ENCODE data around the gene CFAP161.

CFAP161 gene

DNA sequence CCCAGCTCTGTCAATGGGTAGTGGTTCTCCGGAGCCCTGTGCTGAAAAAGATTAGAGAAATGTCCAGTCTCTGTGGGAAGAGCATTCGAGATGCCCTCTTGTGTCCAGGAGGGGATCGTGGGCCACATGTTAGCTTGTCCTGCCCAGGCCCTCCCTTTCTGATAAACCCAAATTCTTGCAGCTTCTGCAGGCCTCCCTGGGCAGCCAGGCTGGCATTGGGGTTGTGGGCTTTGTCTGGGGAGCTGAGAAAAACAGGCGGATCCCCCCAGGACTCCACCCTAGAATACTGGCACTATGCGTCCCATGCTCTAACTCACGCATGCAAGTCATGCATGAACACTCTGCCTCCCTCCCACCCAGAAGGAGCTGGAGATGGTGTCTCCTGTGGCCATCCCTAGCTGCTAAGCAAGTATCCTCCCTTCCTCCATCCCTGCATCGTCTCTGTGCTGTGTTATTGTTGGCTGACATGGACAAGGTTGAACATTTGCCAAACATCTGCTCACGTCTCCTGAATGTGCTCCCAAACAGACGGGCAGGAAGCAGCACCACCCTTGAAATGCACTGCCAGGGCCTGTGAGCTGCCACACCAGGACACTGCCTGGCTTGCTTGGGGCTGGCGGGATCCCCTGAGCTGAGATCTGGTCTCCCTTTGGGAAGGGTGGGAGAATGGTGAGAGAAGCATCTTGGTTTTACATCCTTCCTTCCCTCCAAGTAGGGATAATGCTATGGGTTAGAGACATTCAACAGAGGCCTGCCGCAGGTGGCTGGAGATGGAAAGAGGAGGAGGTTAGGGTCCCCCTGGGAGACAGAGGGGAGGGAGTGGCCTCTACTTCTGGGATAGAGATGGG lies 26.5 kb downstream of the CFAP161 start:
- no peak for FAIRE-seq

- FAIRE-seq: no peak
Measured at GRCh38 chr15:81161160-81161673, 27.1 kb downstream of the CFAP161 start.

DNA sequence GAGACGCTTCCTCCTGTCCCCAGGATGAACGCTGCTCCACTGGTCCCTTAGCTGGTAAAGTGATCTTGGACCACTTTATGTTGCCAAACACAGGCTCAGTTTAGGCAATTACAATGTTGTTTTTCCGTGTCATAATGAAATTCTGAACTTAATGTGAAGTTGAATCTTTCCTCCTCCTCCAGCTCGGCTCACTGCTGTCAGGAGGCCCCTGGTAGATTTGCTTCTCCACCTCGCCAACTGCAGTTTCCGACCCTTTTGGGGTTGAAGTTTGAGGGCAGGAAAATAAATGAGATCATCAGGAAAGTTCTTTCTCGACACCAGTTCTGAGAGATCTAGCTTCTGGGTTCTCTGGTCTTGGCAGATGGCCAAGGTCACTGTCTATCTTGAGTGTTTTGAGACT lies 27.8 kb downstream of the CFAP161 start:
- FAIRE-seq: no peak

DNA sequence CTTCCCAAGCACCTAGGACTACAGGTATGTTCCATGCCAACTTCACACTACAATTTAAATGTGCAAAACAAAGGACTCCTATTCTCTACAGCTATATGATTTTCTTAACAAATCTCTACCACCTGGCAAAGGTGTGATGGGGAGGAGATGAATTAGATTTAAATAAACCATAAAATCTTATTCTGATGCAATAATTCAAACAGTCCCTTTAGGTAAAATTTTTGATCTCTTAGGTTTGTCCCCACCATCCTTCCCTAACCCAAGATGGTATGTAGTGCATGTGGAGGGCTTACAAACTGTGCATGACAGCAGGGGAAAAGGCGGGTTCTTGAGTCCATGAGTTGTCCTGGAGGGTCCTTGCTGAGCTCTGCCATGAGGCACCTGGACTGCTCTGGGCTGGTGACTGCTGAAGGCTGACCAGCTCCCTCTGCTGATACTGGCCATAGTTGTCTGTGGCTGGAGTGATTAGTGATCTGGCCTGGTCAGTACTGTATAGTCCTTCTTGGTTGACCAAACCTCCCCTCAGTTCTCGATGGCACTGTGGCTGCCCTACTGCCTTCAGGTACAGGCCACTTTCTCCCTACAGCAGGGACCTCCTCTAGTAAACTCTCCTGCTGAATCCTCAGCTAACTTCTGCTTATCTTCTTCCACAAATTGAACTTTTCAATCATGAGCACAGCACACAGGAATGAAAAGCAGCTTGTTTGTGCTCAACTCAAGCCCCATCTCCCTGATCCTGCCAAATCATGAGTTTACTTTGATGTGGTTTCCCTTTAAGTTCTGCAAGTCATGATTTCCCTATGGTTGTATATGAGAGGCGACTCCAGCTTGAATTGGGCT lies 30.1 kb downstream of the CFAP161 start:
- no peak for FAIRE-seq

GRCh38 chr15:81165535-81165934 lies 31.5 kb downstream of the CFAP161 start:
- FAIRE-seq: no peak

- no peak for FAIRE-seq
Measured at GRCh38 chr15:81166636-81167305, 32.7 kb downstream of the CFAP161 start.

- no peak for FAIRE-seq
Measured at GRCh38 chr15:81168131-81168526, 34.1 kb downstream of the CFAP161 start.

GRCh38 chr15:81168644-81169043 lies 34.6 kb downstream of the CFAP161 start:
- no peak for FAIRE-seq

GRCh38 chr15:81170511-81170910 lies 36.4 kb downstream of the CFAP161 start:
- no peak for FAIRE-seq

- FAIRE-seq: no peak
Measured at GRCh38 chr15:81171286-81171685, 37.2 kb downstream of the CFAP161 start.

- no peak for FAIRE-seq
Measured at GRCh38 chr15:81174125-81174791, 40.2 kb downstream of the CFAP161 start.

DNA sequence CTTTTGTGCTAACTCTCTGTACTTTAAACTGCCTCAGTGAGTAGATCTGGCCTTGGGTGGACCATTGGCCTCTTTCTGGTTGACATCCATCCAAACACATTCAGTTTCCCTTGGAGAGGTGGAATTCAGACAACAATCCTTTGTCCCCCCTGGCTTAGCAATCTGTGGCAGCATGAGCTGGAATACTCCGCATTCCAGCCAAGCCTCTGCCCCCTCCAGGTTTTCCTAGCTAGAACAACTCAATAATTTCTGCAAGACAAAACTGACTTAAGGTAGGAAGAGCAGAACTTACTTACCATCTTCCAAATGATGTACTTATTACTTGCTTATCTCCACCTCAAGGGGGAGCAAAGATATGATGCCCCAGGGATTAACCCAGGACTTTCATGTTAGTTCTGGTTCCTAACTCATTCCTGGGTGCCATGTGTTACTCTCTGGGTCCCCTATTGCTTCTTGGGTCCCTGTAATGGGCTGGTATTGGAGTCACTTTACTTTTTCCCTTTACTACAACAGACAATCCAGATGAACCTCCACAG lies 40.8 kb downstream of the CFAP161 start:
- FAIRE-seq: no peak

DNA sequence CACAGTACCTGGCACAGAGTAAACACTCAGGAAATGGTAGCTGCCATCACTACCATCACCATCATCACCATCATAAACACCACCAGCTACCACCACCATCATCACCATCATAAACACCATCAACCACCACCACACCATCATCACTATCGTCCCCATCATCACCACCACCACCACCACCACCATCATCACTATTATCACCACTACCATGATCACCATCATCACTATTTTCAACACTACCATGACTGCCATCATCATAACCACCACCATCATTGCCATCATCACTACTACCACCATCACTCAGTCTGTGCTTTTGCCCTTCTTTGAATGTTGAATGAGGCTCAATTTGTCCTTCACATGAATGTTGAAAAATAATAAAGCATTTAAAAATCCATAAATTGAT lies 41.4 kb downstream of the CFAP161 start:
- FAIRE-seq: no peak

GRCh38 chr15:81176291-81176893 lies 42.3 kb downstream of the CFAP161 start:
- FAIRE-seq: no peak

GRCh38 chr15:81178365-81178764 lies 44.3 kb downstream of the CFAP161 start:
- FAIRE-seq: no peak

DNA sequence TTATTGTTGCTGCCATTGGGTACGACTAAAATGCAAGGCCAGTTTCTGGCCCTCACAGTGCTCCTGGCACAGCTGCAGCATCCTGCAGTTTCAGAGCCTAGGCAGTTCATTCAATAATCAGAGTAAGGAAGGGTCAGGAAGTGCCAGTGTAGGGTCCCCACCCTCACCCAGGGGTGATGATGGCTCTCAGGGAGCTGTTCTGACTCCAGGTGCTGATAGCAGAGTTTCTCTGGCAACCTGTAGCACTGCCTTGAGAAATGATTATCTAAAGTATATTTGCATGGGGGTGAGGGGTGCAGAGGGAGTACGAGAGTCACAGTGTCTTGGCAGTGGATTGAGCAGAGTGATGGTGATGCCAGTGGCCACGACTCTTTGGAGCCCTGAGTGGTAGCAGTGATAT lies 47.1 kb downstream of the CFAP161 start:
- no peak for FAIRE-seq

DNA sequence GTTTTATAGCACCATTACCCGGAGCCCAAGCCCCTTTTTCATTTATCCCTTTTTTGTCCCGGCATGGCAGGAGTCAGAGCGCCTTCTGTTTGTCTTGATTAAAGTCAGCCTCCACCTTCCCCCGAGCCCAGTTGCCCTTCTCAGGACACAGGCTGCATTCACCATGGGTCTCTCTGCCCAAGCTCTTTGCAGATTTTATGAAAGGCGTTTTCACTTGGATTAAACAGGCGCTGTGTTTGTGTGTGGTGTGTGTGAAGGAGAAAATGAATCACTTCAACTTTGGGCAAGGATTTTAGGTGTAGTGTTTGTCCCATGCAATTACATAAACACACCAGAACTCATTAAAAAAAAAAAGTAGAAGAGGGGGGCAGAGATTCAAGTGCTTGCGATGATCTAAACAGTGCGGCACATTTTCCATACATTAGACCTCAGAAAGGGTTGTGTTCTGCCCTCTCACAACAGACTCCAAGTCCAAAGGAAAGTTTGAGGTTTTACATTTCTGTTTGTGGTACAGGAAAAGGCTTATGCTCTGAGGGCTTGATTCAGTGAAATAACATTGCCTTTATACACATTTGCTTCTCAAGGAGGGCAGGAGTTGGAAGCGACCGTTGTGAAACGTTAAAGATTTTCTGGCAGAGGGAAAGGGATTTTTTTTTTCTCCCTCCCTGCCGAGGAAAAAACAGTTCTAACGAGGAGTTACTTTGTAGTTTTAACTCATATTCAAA lies 48.1 kb downstream of the CFAP161 start:
- FAIRE-seq: no peak

DNA sequence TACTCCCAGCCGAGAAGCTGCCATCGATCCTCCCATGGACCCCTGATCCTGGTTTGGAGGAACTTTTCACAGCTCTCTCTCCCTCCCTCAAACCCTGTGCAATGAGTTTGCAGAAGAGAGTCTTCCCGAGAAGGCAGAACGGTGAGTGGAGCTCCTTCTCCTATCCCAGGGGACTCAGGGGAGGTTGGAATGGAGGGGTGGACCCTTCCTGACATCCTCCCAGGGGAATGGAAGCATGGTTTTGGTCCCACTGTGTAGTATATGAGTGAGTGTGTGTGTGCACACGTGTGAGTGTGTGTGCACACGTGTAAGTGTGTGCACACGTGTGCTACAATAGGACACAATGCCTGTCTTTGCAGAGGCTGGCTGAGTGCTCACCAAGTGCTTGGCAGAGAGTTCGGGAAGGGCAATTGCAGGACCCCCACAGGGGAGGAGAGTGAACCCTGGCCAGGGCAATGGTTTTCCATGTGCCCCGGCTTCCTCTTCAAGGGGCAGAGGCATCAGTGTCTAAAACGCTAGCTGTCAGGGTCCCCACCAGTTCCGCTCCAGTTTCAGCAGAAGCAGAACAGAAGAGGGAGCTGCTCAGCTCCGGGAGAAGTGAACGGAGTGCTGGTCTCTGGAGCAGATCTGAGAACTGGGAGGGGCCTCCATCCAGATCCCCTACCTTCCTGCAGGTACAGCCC lies 48.8 kb downstream of the CFAP161 start:
- no peak for FAIRE-seq

DNA sequence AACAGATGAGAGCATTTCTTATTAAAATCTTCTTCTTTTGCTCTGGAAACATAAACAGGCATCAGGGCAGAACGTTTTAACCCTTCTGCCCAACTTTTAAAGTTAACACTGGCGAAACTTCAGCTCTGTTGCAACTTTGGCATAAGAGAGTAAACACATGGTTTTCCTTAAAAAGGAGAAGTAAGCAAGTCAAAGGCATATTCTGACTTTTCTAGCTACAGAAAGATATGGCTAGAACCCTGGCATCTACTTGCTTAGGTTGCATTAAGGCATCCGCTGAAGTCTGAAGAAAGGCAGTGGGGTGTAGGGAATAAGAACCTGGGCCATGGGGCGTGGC lies 49.3 kb downstream of the CFAP161 start:
- FAIRE-seq: no peak

DNA sequence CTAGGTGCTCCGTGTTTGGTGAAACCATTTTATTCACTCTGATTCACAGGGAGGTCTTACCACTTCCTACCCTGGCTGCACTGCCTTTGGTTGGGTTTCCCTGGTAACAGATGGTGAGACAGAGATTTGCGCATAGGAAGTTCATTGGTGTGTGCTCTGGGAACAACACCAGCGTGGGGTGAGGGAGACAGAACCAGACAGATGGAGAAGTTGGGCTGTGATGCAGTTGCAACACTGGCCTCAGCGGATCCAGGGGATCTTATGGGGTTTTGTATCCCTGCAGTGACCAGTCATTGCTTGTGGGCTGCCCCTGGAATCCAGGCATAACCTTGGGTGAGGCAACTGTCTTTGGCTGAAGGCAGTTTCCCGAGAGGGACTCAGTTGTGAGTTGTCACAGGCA lies 50.1 kb downstream of the CFAP161 start:
- FAIRE-seq: no peak

Measured in islet of Langerhans (tissue), 1 donor.